Measurements from ENCODE around the gene PTGER1. TPM values are rescaled to one million over a fixed set of nuclear protein-coding genes. Genes with fewer than 3 reads are reported as not detected.

Gene PTGER1
- total and polyA plus RNA-seq, 2 donors (not counting 1 experiment from before 2014, with no cell fraction given): 0.27 TPM; not detected in 1

DNA sequence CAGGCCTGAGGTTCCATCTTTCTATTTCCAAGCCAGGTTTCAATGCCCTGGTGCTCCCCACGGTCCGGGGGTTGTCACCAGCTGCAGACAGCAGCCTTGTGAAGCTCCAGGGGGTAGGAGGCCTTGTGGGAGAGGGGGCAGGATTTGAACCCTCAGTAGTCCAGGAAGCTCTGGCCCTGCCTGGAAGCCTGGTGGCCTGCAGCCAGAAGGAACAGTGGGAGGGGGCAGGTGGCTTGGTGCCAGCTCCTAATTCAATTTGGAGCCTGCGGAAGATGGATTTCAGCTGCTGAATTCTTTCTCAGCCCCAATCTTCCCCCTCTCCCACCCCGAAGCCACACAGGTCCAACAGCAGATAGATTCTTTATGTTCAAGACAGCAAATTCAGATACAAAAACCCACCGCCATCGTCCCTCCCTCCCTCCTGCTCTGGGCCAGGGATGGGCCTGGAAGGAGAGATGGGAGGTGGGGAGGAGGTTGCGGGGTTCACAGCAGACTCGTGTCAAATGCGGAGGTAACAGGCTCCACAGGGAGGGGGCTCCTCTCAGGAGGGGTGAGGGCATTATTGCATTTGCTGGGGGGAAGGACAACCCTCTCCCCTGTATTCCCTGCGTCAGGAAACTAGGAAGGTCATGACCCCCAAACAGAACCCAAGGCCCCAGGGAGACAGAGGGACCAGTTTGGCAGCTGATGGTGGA lies 2.4 kb upstream of the PTGER1 start:
- Histone ChIP-seq H3K27me3 (replicated peaks in 1 of 4; ENCODE audit: control extremely low read depth in 1 of 4, control insufficient read depth in 3 of 4, insufficient read depth in 4 of 4, low read length in 3 of 4) (peaks cover 0 to 24% (median 12%) of the 10 kb centered on the region in 4 experiments), H2AFZ (ENCODE audit: insufficient read depth, low read depth, low read length, poor library complexity, severe bottlenecking) (no peak overlapping the region), H3K36me3 (replicated peaks in 1 of 2; ENCODE audit: control extremely low read depth in 1 of 2, control insufficient read depth in 1 of 2, extremely low read depth in 1 of 2, insufficient read depth in 2 of 2, low read length in 1 of 2) (no peaks in the 10 kb centered on the region), H3K9me3 (ENCODE audit: control extremely low read depth in 1 of 3, control insufficient read depth in 2 of 3, insufficient read depth in 1 of 3, low read length in 2 of 3) (peaks cover 0 to 5% (median 0%) of the 10 kb centered on the region in 3 donors), H4K20me1 (ENCODE audit: control insufficient read depth, insufficient read depth, low read length, poor library complexity, severe bottlenecking) (no peaks in the 10 kb centered on the region), H3K4me3 (ENCODE audit: control extremely low read depth in 1 of 5, extremely low read depth in 1 of 5, insufficient read depth in 1 of 5, low read depth in 2 of 5, low read length in 4 of 5) (no peak overlapping the region), H3K4me2 (replicated peaks; ENCODE audit: low read depth, low read length, poor library complexity, severe bottlenecking) (no peak overlapping the region), H3K27ac (ENCODE audit: low read length in 2 of 2) (no peak overlapping the region), H3K79me2 (ENCODE audit: control insufficient read depth, insufficient read depth, low read length) (no peaks in the 10 kb centered on the region), H3K4me1 (ENCODE audit: control insufficient read depth in 2 of 2, insufficient read depth in 2 of 2, low read length in 2 of 2) (peaks cover 22 to 25% of the 10 kb centered on the region in 2 donors), H3K9ac (ENCODE audit: low read length) (no peak overlapping the region)
- Mint-ChIP-seq H3K9me3 (ENCODE audit: insufficient read depth) (no peaks in the 10 kb centered on the region), H3K27ac (no peak overlapping the region), H3K4me1 (peaks cover 22% of the 10 kb centered on the region), H3K4me3 (no peak overlapping the region), H3K27me3 (peaks cover 28% of the 10 kb centered on the region)
- ChIA-PET CTCF (interaction anchor here (0.6 to 1.8 kb wide), 6 partner anchors 10 to 842 kb away, joined by 3 to 5 read pairs (median 3); partner anchors contain the start of gene ASF1B), POLR2A (no interaction called here)
- no peak for ATAC-seq (ENCODE audit: low read depth)
- DNase-seq: no peak
- intact Hi-C loops (cut with micrococcal nuclease): no loop called here
- TF ChIP-seq EZH2 (IDR thresholded peaks at IDR 0.05; ENCODE audit: borderline replicate concordance, insufficient read depth, low read depth, low read length, poor library complexity, severe bottlenecking): no peak
- TF ChIP-seq, protein P1, sequence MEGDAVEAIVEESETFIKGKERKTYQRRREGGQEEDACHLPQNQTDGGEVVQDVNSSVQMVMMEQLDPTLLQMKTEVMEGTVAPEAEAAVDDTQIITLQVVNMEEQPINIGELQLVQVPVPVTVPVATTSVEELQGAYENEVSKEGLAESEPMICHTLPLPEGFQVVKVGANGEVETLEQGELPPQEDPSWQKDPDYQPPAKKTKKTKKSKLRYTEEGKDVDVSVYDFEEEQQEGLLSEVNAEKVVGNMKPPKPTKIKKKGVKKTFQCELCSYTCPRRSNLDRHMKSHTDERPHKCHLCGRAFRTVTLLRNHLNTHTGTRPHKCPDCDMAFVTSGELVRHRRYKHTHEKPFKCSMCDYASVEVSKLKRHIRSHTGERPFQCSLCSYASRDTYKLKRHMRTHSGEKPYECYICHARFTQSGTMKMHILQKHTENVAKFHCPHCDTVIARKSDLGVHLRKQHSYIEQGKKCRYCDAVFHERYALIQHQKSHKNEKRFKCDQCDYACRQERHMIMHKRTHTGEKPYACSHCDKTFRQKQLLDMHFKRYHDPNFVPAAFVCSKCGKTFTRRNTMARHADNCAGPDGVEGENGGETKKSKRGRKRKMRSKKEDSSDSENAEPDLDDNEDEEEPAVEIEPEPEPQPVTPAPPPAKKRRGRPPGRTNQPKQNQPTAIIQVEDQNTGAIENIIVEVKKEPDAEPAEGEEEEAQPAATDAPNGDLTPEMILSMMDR (IDR thresholded peaks at IDR 0.05): no peak
- 84% methylated on average over 3 of the region's 10 CpGs for WGBS (ENCODE audit: insufficient coverage)
